IMR-90 (cell line): ENCODE results near the gene DYSF. TPM values are rescaled to one million over a fixed set of nuclear protein-coding genes. Genes with fewer than 3 reads are reported as not detected.

Experiments
- ATAC-seq: fragments of 200-7000 bp; cut with Tn5 transposase; 2 replicates; pipeline ENCODE4 v1.9.1; 2020; ENCODE audit warnings: low read depth, mild to moderate bottlenecking, moderate library complexity
- BruUV-seq: library from RNA; stranded (reverse); fragments of 400-500 nt; replicated peaks from 2 replicates; lab custom pipeline; 2021; lab: Mats Ljungman, UMichigan
- CTCF ChIA-PET: fragments of 300-600 bp; formaldehyde crosslinking; extraction: SDS; loops from one replicate; lab custom pipeline; 2021; ENCODE audit warnings: antibody characterized with exemption; lab: Yijun Ruan, JAX
- POLR2A ChIA-PET: fragments of 300-600 bp; sonication (Branson Sonifier 250); formaldehyde crosslinking; loops from one replicate; lab custom pipeline; 2022; ENCODE audit warnings: antibody characterized with exemption; ENCODE audit not compliant: unreplicated experiment; lab: Charles Lee
- DNase-seq: peaks from one replicate; pipeline ENCODE4 v3.0.0; 2013
- H2AFZ ChIP-seq: replicated peaks from 2 replicates; pipeline ENCODE3; 2013; ENCODE audit warnings: low read length, mild to moderate bottlenecking; ENCODE audit not compliant: poor library complexity
- H2AK5ac ChIP-seq: 2 replicates; pipeline ENCODE4 v1.6.1; 2013; ENCODE audit warnings: low read depth, low read length, inconsistent platforms
- H2AK9ac ChIP-seq: replicated peaks from 2 replicates; pipeline ENCODE3; 2013; ENCODE audit warnings: mild to moderate bottlenecking, low read depth, low read length, moderate library complexity; ENCODE audit not compliant: poor library complexity
- H2BK120ac ChIP-seq: 2 replicates; pipeline ENCODE4 v1.6.1; 2013; ENCODE audit warnings: low read depth, low read length, inconsistent platforms
- H2BK15ac ChIP-seq: 3 replicates; pipeline ENCODE4 v1.6.1; 2013; ENCODE audit warnings: low read depth, low read length, inconsistent platforms
- H2BK20ac ChIP-seq: 2 replicates; pipeline ENCODE4 v1.6.1; 2013; ENCODE audit warnings: low read depth, mild to moderate bottlenecking, inconsistent platforms, low read length, moderate library complexity
- H2BK5ac ChIP-seq: 2 replicates; pipeline ENCODE4 v1.6.1; 2013; ENCODE audit warnings: mild to moderate bottlenecking, low read depth, low read length, inconsistent platforms; ENCODE audit not compliant: poor library complexity, severe bottlenecking
- H3K14ac ChIP-seq: replicated peaks from 2 replicates; pipeline ENCODE4 v1.6.1; 2013; ENCODE audit warnings: low read depth, low read length, inconsistent platforms
- H3K18ac ChIP-seq: 2 replicates; pipeline ENCODE4 v1.6.1; 2013; ENCODE audit warnings: low read depth, low read length, control low read depth
- H3K23ac ChIP-seq: 2 replicates; pipeline ENCODE4 v1.6.1; 2013; ENCODE audit warnings: low read depth, low read length, inconsistent platforms
- H3K27ac ChIP-seq: 2 replicates; pipeline ENCODE4 v1.5.1; 2013; ENCODE audit warnings: mild to moderate bottlenecking, control low read depth, low read length; ENCODE audit not compliant: insufficient read depth
- H3K27me3 ChIP-seq: 2 replicates; pipeline ENCODE4 v1.6.1; 2013; ENCODE audit warnings: low read length; ENCODE audit not compliant: control insufficient read depth, insufficient read depth
- H3K36me3 ChIP-seq: 2 replicates; pipeline ENCODE4 v1.6.1; 2013; ENCODE audit warnings: low read length, mixed read lengths; ENCODE audit not compliant: control insufficient read depth, insufficient read depth
- H3K4ac ChIP-seq: 2 replicates; pipeline ENCODE4 v1.6.1; 2013; ENCODE audit warnings: low read depth, low read length, inconsistent platforms
- H3K4me1 ChIP-seq: 2 replicates; pipeline ENCODE4 v1.6.1; 2013; ENCODE audit warnings: low read length, mixed read lengths; ENCODE audit not compliant: control insufficient read depth, insufficient read depth
- H3K4me2 ChIP-seq: 2 replicates; pipeline ENCODE4 v1.6.1; 2013; ENCODE audit warnings: low read depth, mild to moderate bottlenecking, control low read depth, low read length, moderate library complexity
- H3K4me3 ChIP-seq: 2 replicates; pipeline ENCODE4 v1.5.1; 2013; ENCODE audit warnings: low read depth, mild to moderate bottlenecking, control low read depth, low read length, moderate library complexity; ENCODE audit not compliant: insufficient read depth
- H3K56ac ChIP-seq: 2 replicates; pipeline ENCODE4 v1.6.1; 2013; ENCODE audit warnings: low read length, inconsistent platforms; ENCODE audit not compliant: insufficient read depth; ENCODE audit errors: extremely low read depth
- H3K79me1 ChIP-seq, 2 experiments: 2 replicates each; pipeline ENCODE4 v1.6.1; 2013; ENCODE audit warnings: low read length in 2 of 2, inconsistent platforms in 1 of 2, low read depth in 1 of 2
- H3K9ac ChIP-seq: 2 replicates; pipeline ENCODE4 v1.6.1; 2013; ENCODE audit warnings: low read depth, low read length, control low read depth
- H3K9me1 ChIP-seq: 2 replicates; pipeline ENCODE4 v1.6.1; 2013; ENCODE audit warnings: low read length, inconsistent platforms; ENCODE audit not compliant: insufficient read depth
- H3K9me3 ChIP-seq: 2 replicates; pipeline ENCODE4 v1.6.1; 2013; ENCODE audit warnings: low read length; ENCODE audit not compliant: control insufficient read depth, insufficient read depth
- H4K20me1 ChIP-seq: 2 replicates; pipeline ENCODE4 v1.6.1; 2013; ENCODE audit warnings: low read length, inconsistent platforms; ENCODE audit not compliant: insufficient read depth
- H4K5ac ChIP-seq: 2 replicates; pipeline ENCODE4 v1.6.1; 2013; ENCODE audit warnings: mild to moderate bottlenecking, low read depth, low read length, control low read depth
- H4K8ac ChIP-seq, 2 experiments: 2 replicates each; pipeline ENCODE4 v1.6.1; 2013; ENCODE audit warnings: low read depth in 2 of 2, low read length in 2 of 2, control low read depth in 1 of 2, inconsistent platforms in 1 of 2
- H4K91ac ChIP-seq: 2 replicates; pipeline ENCODE4 v1.6.1; 2013; ENCODE audit warnings: low read depth, low read length, inconsistent platforms; ENCODE audit not compliant: insufficient read depth
- CEBPB ChIP-seq: IDR thresholded peaks from 2 replicates; pipeline ENCODE4 v1.6.1; 2012; ENCODE audit warnings: low read depth, low read length, improper control_type of control experiment
- ELK1 ChIP-seq: fragments of 150-350 bp; IDR thresholded peaks from 2 replicates; pipeline ENCODE4 v1.6.1; 2016; ENCODE audit warnings: low read depth, mild to moderate bottlenecking, low read length, moderate library complexity, borderline replicate concordance
- NFE2L2 ChIP-seq: fragments of 150-350 bp; IDR thresholded peaks from 2 replicates; pipeline ENCODE4 v1.6.1; 2016; ENCODE audit warnings: low read depth, mild to moderate bottlenecking, low read length
- WGBS, 2 experiments: methylation state at CpG; one replicate each; pipeline versions ENCODE4 v1.1.5 to v1.1.7; 2013; ENCODE audit warnings: missing lambda C conversion rate in 2 of 2; ENCODE audit not compliant: insufficient read length in 1 of 2; ENCODE audit errors: extremely low coverage in 2 of 2; 5-methylcytosine and 5-hydroxymethylcytosine counted together
- dilution Hi-C: fragments of 300-500 bp; cut with HindIII; formaldehyde crosslinking; loops from one replicate; pipeline ENCODE4 v1.14.3; 2018; ENCODE audit warnings: low sequenced_read_pairs; ENCODE audit not compliant: unreplicated experiment
- in situ Hi-C: fragments of 300-500 bp; cut with MboI; formaldehyde crosslinking; loops from 3 replicates; pipeline ENCODE4 v1.14.3; 2019; ENCODE audit warnings: low sequenced_read_pairs, inconsistent platforms, mixed read lengths
- intact Hi-C: fragments of 100-400 bp; cut with micrococcal nuclease; formaldehyde crosslinking; loops from 2 replicates; pipeline ENCODE4 v1.10.0; 2022
- polyA plus RNA-seq, 3 experiments: library from polyadenylated mRNA; depleted of rRNA; stranded (reverse); fragments of >200 nt; gene quantifications; 2 replicates each; pipeline ENCODE4 v1.2.3, GENCODE V29; 2012; ENCODE audit warnings: low replicate concordance in 1 of 3
- total RNA-seq: library from RNA; depleted of rRNA; stranded (reverse); fragments of >200 nt; gene quantifications from 2 replicates; pipeline ENCODE4 v1.2.3, GENCODE V29; 2012

DYSF gene
- total and polyA plus RNA-seq, 2 of the 4 experiments (the other 2 are of a cell fraction): 0.09 to 0.18 TPM

DNA sequence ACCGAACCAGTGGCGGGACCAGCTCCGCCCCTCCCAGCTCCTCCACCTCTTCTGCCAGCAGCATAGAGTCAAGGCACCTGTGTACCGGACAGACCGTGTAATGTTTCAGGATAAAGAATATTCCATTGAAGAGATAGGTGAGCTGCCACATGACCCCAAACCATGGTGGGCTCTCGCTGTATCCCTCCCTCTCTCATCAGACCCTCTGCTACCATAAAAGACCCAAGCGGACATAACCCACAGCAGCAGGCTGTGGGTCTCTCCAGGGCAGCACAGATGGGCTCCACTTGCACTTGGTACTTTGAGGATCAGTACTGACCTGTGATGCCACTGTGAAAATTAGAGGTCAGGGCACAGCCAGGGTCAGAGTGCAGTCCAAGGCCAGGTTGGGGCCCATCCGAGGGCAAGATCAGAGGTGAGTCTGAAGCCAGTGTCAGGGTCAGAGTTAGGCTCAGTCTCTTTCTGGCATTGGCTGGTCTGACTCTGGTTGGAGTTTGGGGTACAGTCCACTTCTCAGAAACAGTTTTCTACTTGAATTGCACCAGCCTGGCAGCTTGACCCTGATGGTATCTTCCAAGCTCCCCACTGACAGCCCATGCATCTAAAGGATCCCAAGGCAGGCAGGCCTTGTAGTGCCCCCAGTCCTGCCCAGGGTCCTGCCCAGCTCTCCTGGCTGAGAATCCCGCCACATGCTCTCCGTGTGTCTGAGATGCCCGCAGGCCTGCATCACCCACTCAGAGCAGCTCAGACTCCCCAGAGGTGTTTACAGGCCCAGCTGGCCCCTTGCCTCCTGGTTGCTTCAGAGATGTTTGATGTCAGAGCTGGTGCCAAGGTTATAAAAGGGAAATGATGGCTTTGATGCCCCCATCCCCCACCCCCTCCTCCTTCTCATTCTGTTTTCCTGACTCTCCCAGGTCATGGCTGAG is 212.1 kb downstream of the DYSF start:
- H2BK20ac ChIP-seq: no peak overlapping the region
- no peak overlapping the region for H2AK5ac ChIP-seq
- no peaks in the 10 kb centered on the region for H3K9me3 ChIP-seq
- H4K8ac ChIP-seq: no peak overlapping the region
- H3K18ac ChIP-seq: no peak overlapping the region
- ChIA-PET CTCF (interaction anchor here (0.9 kb wide), 1 partner anchor 11 kb away, joined by 3 read pairs; no protein-coding TSS in a partner anchor), POLR2A (no interaction called here)
- no CpG with 5 or more reads among the region's 11 CpGs for WGBS, 2 experiments
- peaks cover 7% of the 10 kb centered on the region; the same call in 1 of the 2 replicates for H3K27me3 ChIP-seq
- H3K4me3 ChIP-seq: no peak overlapping the region
- no peaks in the 10 kb centered on the region for H3K36me3 ChIP-seq
- H2BK5ac ChIP-seq: no peak overlapping the region
- no peaks in the 10 kb centered on the region for H4K20me1 ChIP-seq
- H3K4me2 ChIP-seq: no peak overlapping the region
- no peak overlapping the region for H3K27ac ChIP-seq
- H3K9me1 ChIP-seq: no peaks in the 10 kb centered on the region
- dilution Hi-C loops: no loop called here
- intact Hi-C loops: no loop called here
- DNase-seq: no peak
- H3K9ac ChIP-seq: no peak overlapping the region
- H4K91ac ChIP-seq: no peak overlapping the region
- BruUV-seq: no TSS peak
- no peak overlapping the region for H2AFZ ChIP-seq
- H2AK9ac ChIP-seq: peak overlapping the region; percentile 19
- no peak overlapping the region for H3K23ac ChIP-seq
- no peak overlapping the region for H3K4ac ChIP-seq
- no peaks in the 10 kb centered on the region for H3K4me1 ChIP-seq
- ATAC-seq: no peak
- TF ChIP-seq NFE2L2 (no peak), ELK1 (no peak), CEBPB (no peak)
- no peak overlapping the region for H3K56ac ChIP-seq
- H4K5ac ChIP-seq: no peak overlapping the region
- H3K14ac ChIP-seq: no peak overlapping the region
- H2BK15ac ChIP-seq: no peak overlapping the region
- H2BK120ac ChIP-seq: no peak overlapping the region
- in situ Hi-C loops: no loop called here
- H3K79me1 ChIP-seq: no peaks in the 10 kb centered on the region
